Panc1 (cell line): Measurements from ENCODE around the gene AARS1.
"Not testable (repeated sequence)": the region's sequence is repeated elsewhere in the genome, so short reads cannot be mapped to it uniquely, and the experiment has no call there.

Experiments used
- CTCF ChIP-seq: fragments of 450-650 bp; IDR thresholded peaks from 2 replicates; pipeline ENCODE4 v1.5.1; 2017; ENCODE audit warnings: mild to moderate bottlenecking
- REST ChIP-seq, 2 experiments: IDR thresholded peaks; 2 replicates each; pipeline ENCODE4 v1.6.1; 2011 to 2012; ENCODE audit warnings: low read depth in 2 of 2, control low read depth in 1 of 2, low read length in 1 of 2, mild to moderate bottlenecking in 1 of 2, moderate library complexity in 1 of 2; ENCODE audit not compliant: insufficient read depth in 1 of 2

GRCh38 chr16:70225430-70225829 lies 63.9 kb downstream of the AARS1 start:
- TF ChIP-seq REST (IDR thresholded peaks at IDR 0.05; ENCODE audit: insufficient read depth in 1 of 2, low read depth in 2 of 2, low read length in 1 of 2); CTCF: not testable (repeated sequence)
